ENCODE results near the gene ERMN. TPM values are rescaled to one million over a fixed set of nuclear protein-coding genes. Genes with fewer than 3 reads are reported as not detected.

Gene ERMN
- total and polyA plus RNA-seq, 2 of the 13 experiments (the other 11 are each of a cell fraction or from before 2014, with no cell fraction given): not detected

GRCh38 chr2:157291018-157291417, 34.6 kb downstream of the ERMN start:
- no peak for ATAC-seq

GRCh38 chr2:157290525-157290924, 35.1 kb downstream of the ERMN start:
- H3K36me3 ChIP-seq (replicated peaks in 1 of 2; ENCODE audit: control insufficient read depth in 1 of 2, insufficient read depth in 2 of 2, low read length in 2 of 2): no peaks in the 10 kb centered on the region
- FAIRE-seq: no peak
- WGBS (ENCODE audit: low lambda C conversion rate): 10% methylated on average over 2 of the region's 2 CpGs
- POLR2A ChIA-PET: no interaction called here
- no peak overlapping the region for H3K4me2 ChIP-seq (ENCODE audit: low read depth, low read length)
- no peaks in the 10 kb centered on the region for H3K27me3 ChIP-seq (ENCODE audit: control insufficient read depth in 1 of 2, insufficient read depth in 2 of 2, low read length in 2 of 2)
- H3K79me2 ChIP-seq (ENCODE audit: insufficient read depth, low read length): no peaks in the 10 kb centered on the region
- no peaks in the 10 kb centered on the region for H3K9me3 ChIP-seq (ENCODE audit: low read length)
- ATAC-seq: no peak
- intact Hi-C loops (cut with micrococcal nuclease; ENCODE audit: unreplicated experiment) (no loop called here), in situ Hi-C loops (cut with HindIII; ENCODE audit: extremely low pct_ligation_motif_present, low pct_unique_long_range_greater_than_20kb) (no loop called here)
- no peak for DNase-seq (ENCODE audit: low spot score)
- no TSS peak for BruUV-seq (replicated peaks)
- H3K9ac ChIP-seq (ENCODE audit: insufficient read depth, low read depth, low read length): no peak overlapping the region
- H3K27ac ChIP-seq (ENCODE audit: extremely low read length, insufficient read depth, low read length): no peak overlapping the region
- H3K4me3 ChIP-seq (replicated peaks in 1 of 3; ENCODE audit: insufficient read depth in 1 of 3, low read depth in 2 of 3, low read length in 3 of 3): no peak overlapping the region
- H2AFZ ChIP-seq (ENCODE audit: low read length): no peak overlapping the region
- no peaks in the 10 kb centered on the region for H3K4me1 ChIP-seq (ENCODE audit: insufficient read depth, low read length)
- H4K20me1 ChIP-seq (ENCODE audit: insufficient read depth, low read length): no peaks in the 10 kb centered on the region
- CTCF ChIA-PET (ENCODE audit: low intra/inter-chr PET ratio, low total read pairs): no interaction called here
- TF ChIP-seq ATF3 (CRISPR knock-in tag; IDR thresholded peaks at IDR 0.05): no peak
- no peak for TF ChIP-seq RARG (CRISPR knock-in tag; IDR thresholded peaks at IDR 0.05; ENCODE audit: low read depth)
- TF ChIP-seq MAFG (CRISPR knock-in tag; IDR thresholded peaks at IDR 0.05): no peak
- no peak for TF ChIP-seq PHB2 (IDR thresholded peaks at IDR 0.05; ENCODE audit: partially characterized antibody)
- TF ChIP-seq HDAC1 (CRISPR knock-in tag; IDR thresholded peaks at IDR 0.05): no peak
- TF ChIP-seq ZBTB37 (CRISPR knock-in tag; IDR thresholded peaks at IDR 0.05): no peak
- TF ChIP-seq FOXA3 (CRISPR knock-in tag; IDR thresholded peaks at IDR 0.05): no peak
- TF ChIP-seq PCBP2 (optimal IDR thresholded peaks at IDR 0.05; ENCODE audit: low read depth, low read length, poor library complexity, severe bottlenecking): no peak

More at GRCh38 chr2:157291018-157291417, 34.6 kb downstream of the ERMN start:
- Histone ChIP-seq H3K27ac (ENCODE audit: extremely low read length, insufficient read depth, low read length) (no peak overlapping the region), H3K4me2 (ENCODE audit: low read depth, low read length) (no peak overlapping the region), H3K4me1 (ENCODE audit: insufficient read depth, low read length) (no peaks in the 10 kb centered on the region), H4K20me1 (ENCODE audit: insufficient read depth, low read length) (no peaks in the 10 kb centered on the region), H3K36me3 (replicated peaks in 1 of 2; ENCODE audit: control insufficient read depth in 1 of 2, insufficient read depth in 2 of 2, low read length in 2 of 2) (no peaks in the 10 kb centered on the region), H3K4me3 (replicated peaks in 1 of 3; ENCODE audit: insufficient read depth in 1 of 3, low read depth in 2 of 3, low read length in 3 of 3) (no peak overlapping the region), H3K9me3 (ENCODE audit: low read length) (no peaks in the 10 kb centered on the region), H2AFZ (ENCODE audit: low read length) (no peak overlapping the region), H3K9ac (ENCODE audit: insufficient read depth, low read depth, low read length) (no peak overlapping the region), H3K79me2 (ENCODE audit: insufficient read depth, low read length) (no peaks in the 10 kb centered on the region), H3K27me3 (ENCODE audit: control insufficient read depth in 1 of 2, insufficient read depth in 2 of 2, low read length in 2 of 2) (no peaks in the 10 kb centered on the region)
- ChIA-PET POLR2A (no interaction called here), CTCF (ENCODE audit: low intra/inter-chr PET ratio, low total read pairs) (no interaction called here)
- in situ Hi-C loops (cut with HindIII; ENCODE audit: extremely low pct_ligation_motif_present, low pct_unique_long_range_greater_than_20kb): no loop called here
- no peak for FAIRE-seq
- TF ChIP-seq SNAI1 (CRISPR knock-in tag; IDR thresholded peaks at IDR 0.05; ENCODE audit: borderline replicate concordance): no peak
- TF ChIP-seq IKZF5 (CRISPR knock-in tag; IDR thresholded peaks at IDR 0.05): no peak
- TF ChIP-seq KLF9 (CRISPR knock-in tag; IDR thresholded peaks at IDR 0.05; ENCODE audit: low read depth): no peak
- TF ChIP-seq MEIS2 (CRISPR knock-in tag; IDR thresholded peaks at IDR 0.05): no peak
- no peak for TF ChIP-seq ZNF101 (CRISPR knock-in tag; IDR thresholded peaks at IDR 0.05; ENCODE audit: borderline replicate concordance, low read depth)
- no peak for TF ChIP-seq DRAP1 (CRISPR knock-in tag; IDR thresholded peaks at IDR 0.05)
- no TSS peak for BruUV-seq (replicated peaks)
- WGBS (ENCODE audit: low lambda C conversion rate): 0% methylated on average over 1 of the region's 1 CpG
- intact Hi-C loops (cut with micrococcal nuclease; ENCODE audit: unreplicated experiment): no loop called here
- DNase-seq (ENCODE audit: low spot score): no peak
